Mucosa of gallbladder (tissue), 1 donor: ENCODE results near the gene KCNN3. TPM values are rescaled to one million over a fixed set of nuclear protein-coding genes. Genes with fewer than 3 reads are reported as not detected.
A peak's percentile ranks its signal among the peaks of the same experiment; 100 is the strongest.

Experiments used
- DNase-seq: peaks from one replicate; pipeline ENCODE4 v3.0.0-alpha.2; 2020; ENCODE audit warnings: low spot score
- total RNA-seq: library from RNA; stranded (reverse); gene quantifications from one replicate; pipeline ENCODE4 v1.2.1, GENCODE V29; 2021
- donor health status: DM: no; HTN: no; CAD: no.

Gene KCNN3
- total RNA-seq, 1 donor from 2014 or later = 3.9 TPM

- no peak for DNase-seq
Observed at GRCh38 chr1:154793685-154794084, 76.4 kb downstream of the KCNN3 start.

GRCh38 chr1:154792899-154793298, 77.2 kb downstream of the KCNN3 start:
- no peak for DNase-seq

GRCh38 chr1:154791292-154792166, 78.6 kb downstream of the KCNN3 start:
- peak; percentile 44 for DNase-seq

GRCh38 chr1:154788886-154789285, 81.2 kb downstream of the KCNN3 start:
- no peak for DNase-seq

GRCh38 chr1:154788110-154788870, 81.8 kb downstream of the KCNN3 start:
- DNase-seq = no peak

- DNase-seq = no peak
Observed at GRCh38 chr1:154786804-154787570, 83.1 kb downstream of the KCNN3 start.

GRCh38 chr1:154784924-154785531, 85.1 kb downstream of the KCNN3 start:
- no peak for DNase-seq

GRCh38 chr1:154784416-154784815, 85.7 kb downstream of the KCNN3 start:
- no peak for DNase-seq

GRCh38 chr1:154783976-154784375, 86.1 kb downstream of the KCNN3 start:
- DNase-seq = no peak

- DNase-seq = no peak
Observed at GRCh38 chr1:154780541-154780940, 89.5 kb downstream of the KCNN3 start.

GRCh38 chr1:154779551-154780189, 90.4 kb downstream of the KCNN3 start:
- no peak for DNase-seq

- DNase-seq = no peak
Observed at GRCh38 chr1:154778944-154779343, 91.1 kb downstream of the KCNN3 start.

GRCh38 chr1:154778275-154778674, 91.8 kb downstream of the KCNN3 start:
- DNase-seq = no peak

- no peak for DNase-seq
Observed at GRCh38 chr1:154777781-154778180, 92.3 kb downstream of the KCNN3 start.

- no peak for DNase-seq
Observed at GRCh38 chr1:154777154-154777553, 92.9 kb downstream of the KCNN3 start.

GRCh38 chr1:154775621-154776605, 94.2 kb downstream of the KCNN3 start:
- no peak for DNase-seq

GRCh38 chr1:154774175-154774855, 95.8 kb downstream of the KCNN3 start:
- DNase-seq = no peak

- no peak for DNase-seq
Observed at GRCh38 chr1:154773551-154773950, 96.5 kb downstream of the KCNN3 start.
